Subcutaneous abdominal adipose tissue (tissue), 5 donors: ENCODE measurements around the gene TRIOBP.
"Not testable (repeated sequence)": the region's sequence is repeated elsewhere in the genome, so short reads cannot be mapped to it uniquely, and the experiment has no call there.

ENCODE experiments used
- H3K27ac ChIP-seq: one replicate; pipeline ENCODE4 v1.7.0; 2013; ENCODE audit warnings: low read depth, mild to moderate bottlenecking, inconsistent platforms, low read length, moderate library complexity
- H3K27me3 ChIP-seq, 5 donors: one replicate each; pipeline ENCODE4 v1.7.0; 2013; ENCODE audit warnings: low read length in 5 of 5, inconsistent platforms in 1 of 5; ENCODE audit not compliant: control insufficient read depth in 5 of 5, insufficient read depth in 4 of 5
- H3K36me3 ChIP-seq, 5 donors: one replicate each; pipeline ENCODE4 v1.7.0; 2013; ENCODE audit warnings: low read length in 5 of 5; ENCODE audit not compliant: control insufficient read depth in 5 of 5, insufficient read depth in 5 of 5
- H3K4me1 ChIP-seq, 5 donors: one replicate each; pipeline ENCODE4 v1.7.0; 2013; ENCODE audit warnings: low read length in 5 of 5, mild to moderate bottlenecking in 3 of 5, moderate library complexity in 1 of 5; ENCODE audit not compliant: control insufficient read depth in 5 of 5, insufficient read depth in 5 of 5
- H3K4me3 ChIP-seq, 5 donors: one replicate each; pipeline ENCODE4 v1.7.0; 2013; ENCODE audit warnings: low read length in 5 of 5, low read depth in 1 of 5
- H3K9ac ChIP-seq, 5 donors: one replicate each; pipeline ENCODE4 v1.7.0; 2013; ENCODE audit warnings: low read length in 5 of 5, mild to moderate bottlenecking in 4 of 5, moderate library complexity in 3 of 5
- H3K9me3 ChIP-seq, 5 donors: one replicate each; pipeline ENCODE4 v1.7.0; 2013; ENCODE audit warnings: low read length in 5 of 5; ENCODE audit not compliant: control insufficient read depth in 5 of 5
- donor health status: healthy.
- donor health status: healthy.
- donor health status: healthy.
- donor health status: healthy.
- donor health status: healthy.

TRIOBP gene

GRCh38 chr22:37696657-37697537 is at the start of gene TRIOBP:
TRIOBP (plus strand) TSS chr22:37697048; CDS start chr22:37701366, 4,318 bp downstream.
- Histone ChIP-seq H3K27me3 (no peaks in the 10 kb centered on the region), H3K9me3 (no peaks in the 10 kb centered on the region), H3K4me1 (peaks cover 0 to 15% (median 13%) of the 10 kb centered on the region in 5 donors), H3K27ac (no peak within 1 kb of the TSS), H3K36me3 (peaks cover 0 to 27% (median 20%) of the 10 kb centered on the region in 5 donors), H3K9ac (peak within 1 kb of the TSS in 1 of 5 donors; percentile 47), H3K4me3 (peak within 1 kb of the TSS in 3 of 5 donors; percentile 2 to 48 (median 41))

GRCh38 chr22:37647317-37647716 is 49.5 kb upstream of the TRIOBP start:
- Histone ChIP-seq H3K4me3 (no peak overlapping the region), H3K4me1 (peaks cover 0 to 10% (median 6%) of the 10 kb centered on the region in 5 donors), H3K36me3 (peaks cover 0 to 52% (median 5%) of the 10 kb centered on the region in 5 donors), H3K9me3 (no peaks in the 10 kb centered on the region), H3K27me3 (no peaks in the 10 kb centered on the region), H3K9ac (no peak overlapping the region), H3K27ac (no peak overlapping the region)

DNA sequence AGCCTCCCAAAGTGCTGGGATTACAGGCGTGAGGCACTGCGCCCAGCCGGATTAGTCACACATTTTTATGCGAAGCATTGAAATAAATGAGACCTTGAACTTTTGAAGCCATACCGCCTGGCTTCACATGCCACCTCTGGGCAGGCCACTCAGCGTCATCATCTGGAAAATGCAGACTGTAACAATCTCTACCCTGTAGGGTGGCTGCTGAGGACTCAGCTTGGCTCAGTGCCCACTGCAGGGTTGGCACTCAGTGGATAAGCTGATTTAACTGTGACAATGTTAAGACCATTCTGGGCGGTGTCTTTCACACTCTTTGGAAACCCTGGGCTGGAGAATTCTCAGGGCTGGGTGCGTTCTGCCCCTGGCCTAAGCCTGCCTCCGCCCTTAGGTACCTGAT is 48.9 kb upstream of the TRIOBP start:
- H3K36me3 ChIP-seq = peaks cover 0 to 52% (median 5%) of the 10 kb centered on the region in 5 donors
- no peaks in the 10 kb centered on the region for H3K9me3 ChIP-seq
- peaks cover 0 to 9% (median 6%) of the 10 kb centered on the region in 5 donors for H3K4me1 ChIP-seq
- H3K9ac ChIP-seq = no peak overlapping the region
- H3K4me3 ChIP-seq = no peak overlapping the region
- no peak overlapping the region for H3K27ac ChIP-seq
- no peaks in the 10 kb centered on the region for H3K27me3 ChIP-seq

- Histone ChIP-seq H3K27ac (no peak overlapping the region), H3K36me3 (peaks cover 0 to 44% (median 5%) of the 10 kb centered on the region in 5 donors), H3K9me3 (no peaks in the 10 kb centered on the region), H3K9ac (no peak overlapping the region), H3K4me3 (no peak overlapping the region), H3K4me1 (peaks cover 0 to 1% (median 0%) of the 10 kb centered on the region in 5 donors), H3K27me3 (no peaks in the 10 kb centered on the region)
Observed at GRCh38 chr22:37650463-37651136, 46.2 kb upstream of the TRIOBP start.

DNA sequence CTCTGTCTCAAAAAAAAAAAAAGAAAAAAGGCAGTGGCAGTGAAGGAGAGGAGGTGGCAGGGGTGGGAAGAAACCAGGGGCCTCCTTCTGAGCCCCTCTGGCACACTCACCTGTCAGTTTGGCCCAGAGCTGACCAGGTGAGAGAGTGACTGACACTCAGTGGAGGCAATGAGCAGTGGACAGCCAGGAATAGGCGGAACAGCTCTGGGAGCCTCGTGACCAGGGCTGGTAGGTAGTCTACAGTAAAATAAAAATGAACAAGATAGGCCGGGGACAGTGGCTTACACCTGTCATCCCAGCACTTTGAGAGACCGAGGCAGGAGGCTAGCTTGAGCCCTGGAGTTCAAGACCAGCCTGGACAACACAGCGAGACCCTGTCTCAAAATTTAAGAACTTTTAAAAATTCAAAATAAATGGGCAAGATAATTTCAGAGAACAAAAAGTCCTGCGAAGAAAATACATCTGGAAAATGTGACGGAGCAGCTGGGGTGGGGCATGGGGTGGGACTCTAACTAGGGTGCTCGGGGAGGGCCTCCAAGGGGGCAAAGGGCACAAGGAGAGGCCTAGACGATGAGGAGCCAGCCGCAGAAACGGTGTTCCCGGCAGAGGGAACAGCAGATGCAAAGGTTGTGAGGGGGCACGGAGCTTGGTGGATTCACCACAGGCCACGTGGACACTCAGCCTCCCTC is 42.1 kb upstream of the TRIOBP start:
- Histone ChIP-seq H3K4me1 (peaks cover 4 to 30% (median 16%) of the 10 kb centered on the region in 5 donors), H3K4me3 (no peak overlapping the region), H3K27ac (no peak overlapping the region), H3K9ac (no peak overlapping the region), H3K9me3 (no peaks in the 10 kb centered on the region), H3K36me3 (peaks cover 0 to 31% (median 5%) of the 10 kb centered on the region in 5 donors), H3K27me3 (no peaks in the 10 kb centered on the region)

- H3K27me3 ChIP-seq = no peaks in the 10 kb centered on the region
- H3K9me3 ChIP-seq = no peaks in the 10 kb centered on the region
- H3K36me3 ChIP-seq = peaks cover 0 to 26% (median 4%) of the 10 kb centered on the region in 5 donors
- H3K9ac ChIP-seq = no peak overlapping the region
- no peak overlapping the region for H3K4me3 ChIP-seq
- H3K4me1 ChIP-seq = peaks cover 4 to 35% (median 20%) of the 10 kb centered on the region in 5 donors
- H3K27ac ChIP-seq = peak overlapping the region; percentile 18
Observed at GRCh38 chr22:37655252-37655563, 41.6 kb upstream of the TRIOBP start.

DNA sequence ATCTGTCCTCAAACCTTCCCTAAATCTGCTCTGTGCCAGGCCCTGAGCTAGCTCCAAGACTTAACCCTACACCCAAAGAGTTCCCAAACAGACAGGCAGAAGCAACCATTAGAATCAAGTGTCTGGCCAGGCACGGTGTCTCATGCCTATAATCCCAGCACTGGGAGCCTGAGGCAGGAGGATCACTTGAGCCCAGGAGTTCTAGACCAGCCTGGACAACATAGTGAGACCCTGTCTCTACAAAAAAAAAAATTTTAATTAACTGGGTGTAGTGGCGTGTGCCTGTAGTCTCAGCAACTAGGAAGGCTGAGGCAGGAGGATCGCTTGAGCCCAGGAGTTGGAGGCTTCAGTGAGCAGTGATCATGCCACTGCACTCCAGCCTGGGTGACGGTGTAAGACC is 40.3 kb upstream of the TRIOBP start:
- peaks cover 4 to 48% (median 33%) of the 10 kb centered on the region in 5 donors for H3K4me1 ChIP-seq
- H3K9me3 ChIP-seq, H3K27me3 ChIP-seq, H3K9ac ChIP-seq, H3K4me3 ChIP-seq: not testable (repeated sequence)
- peaks cover 0 to 14% (median 2%) of the 10 kb centered on the region in 5 donors for H3K36me3 ChIP-seq
- peak overlapping the region; percentile 18 for H3K27ac ChIP-seq

GRCh38 chr22:37657590-37658132 is 39.2 kb upstream of the TRIOBP start:
- Histone ChIP-seq H3K36me3 (peaks cover 0 to 11% (median 2%) of the 10 kb centered on the region in 5 donors), H3K9ac (peak overlapping the region in 3 of 5 donors; percentile 48 to 71 (median 58)), H3K9me3 (no peaks in the 10 kb centered on the region), H3K4me1 (peaks cover 5 to 56% (median 43%) of the 10 kb centered on the region in 5 donors), H3K27ac (peak overlapping the region; percentile 74), H3K4me3 (peak overlapping the region; percentile 71 to 85 (median 81)), H3K27me3 (no peaks in the 10 kb centered on the region)

- Histone ChIP-seq H3K27ac (peak within 1 kb of the TSS; percentile 77), H3K27me3 (no peaks in the 10 kb centered on the region), H3K9ac (peak within 1 kb of the TSS; percentile 48 to 77 (median 71)), H3K4me3 (peak within 1 kb of the TSS; percentile 71 to 85 (median 81)), H3K4me1 (peaks cover 5 to 56% (median 45%) of the 10 kb centered on the region in 5 donors), H3K36me3 (peaks cover 0 to 6% (median 2%) of the 10 kb centered on the region in 5 donors), H3K9me3 (no peaks in the 10 kb centered on the region)
Observed at GRCh38 chr22:37658133-37659065, 38.4 kb upstream of the TRIOBP start, which contains the start of gene PDXP. PDXP (plus strand) TSS chr22:37658723; CDS start chr22:37658783, 60 bp downstream.
